Prostate gland (tissue), 2 donors: ENCODE measurements around the gene PMCH.
"Not testable (repeated sequence)": the region's sequence is repeated elsewhere in the genome, so short reads cannot be mapped to it uniquely, and the experiment has no call there.

Experiments
- POLR2AphosphoS5 ChIP-seq: sonication (generic); formaldehyde crosslinking; IDR thresholded peaks from one replicate; pipeline ENCODE4 v1.6.1; 2017; ENCODE audit warnings: antibody characterized with exemption
- TF ChIP-seq, protein P1 (sequence below), 4 experiments: fragments of 200-600 bp in 2 of 4; fragments of 450-650 bp in 2 of 4; sonication (generic) in 2 of 4; IDR thresholded peaks; 1 replicate in 3 of 4; 2 replicates in 1 of 4; pipeline ENCODE4 v1.5.1; 2016 to 2019; ENCODE audit warnings: antibody characterized with exemption in 4 of 4, mild to moderate bottlenecking in 2 of 4, moderate library complexity in 2 of 4

DNA sequence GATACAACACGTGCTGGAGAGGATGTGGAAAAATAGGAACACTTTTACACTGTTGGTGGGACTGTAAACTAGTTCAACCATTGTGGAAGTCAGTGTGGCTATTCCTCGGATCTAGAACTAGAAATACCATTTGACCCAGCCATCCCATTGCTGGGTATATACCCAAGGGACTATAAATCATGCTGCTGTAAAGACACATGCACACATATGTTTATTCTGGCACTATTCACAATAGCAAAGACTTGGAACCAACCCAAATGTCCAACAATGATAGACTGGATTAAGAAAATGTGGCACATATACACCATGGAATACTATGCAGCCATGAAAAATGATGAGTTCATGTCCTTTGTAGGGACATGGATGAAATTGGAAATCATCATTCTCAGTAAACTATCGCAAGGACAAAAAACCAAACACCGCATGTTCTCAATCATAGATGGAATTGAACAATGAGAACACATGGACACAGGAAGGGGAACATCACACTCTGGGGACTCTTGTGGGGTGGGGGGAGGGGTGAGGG lies 50.5 kb downstream of the PMCH start:
- TF ChIP-seq, protein P1, sequence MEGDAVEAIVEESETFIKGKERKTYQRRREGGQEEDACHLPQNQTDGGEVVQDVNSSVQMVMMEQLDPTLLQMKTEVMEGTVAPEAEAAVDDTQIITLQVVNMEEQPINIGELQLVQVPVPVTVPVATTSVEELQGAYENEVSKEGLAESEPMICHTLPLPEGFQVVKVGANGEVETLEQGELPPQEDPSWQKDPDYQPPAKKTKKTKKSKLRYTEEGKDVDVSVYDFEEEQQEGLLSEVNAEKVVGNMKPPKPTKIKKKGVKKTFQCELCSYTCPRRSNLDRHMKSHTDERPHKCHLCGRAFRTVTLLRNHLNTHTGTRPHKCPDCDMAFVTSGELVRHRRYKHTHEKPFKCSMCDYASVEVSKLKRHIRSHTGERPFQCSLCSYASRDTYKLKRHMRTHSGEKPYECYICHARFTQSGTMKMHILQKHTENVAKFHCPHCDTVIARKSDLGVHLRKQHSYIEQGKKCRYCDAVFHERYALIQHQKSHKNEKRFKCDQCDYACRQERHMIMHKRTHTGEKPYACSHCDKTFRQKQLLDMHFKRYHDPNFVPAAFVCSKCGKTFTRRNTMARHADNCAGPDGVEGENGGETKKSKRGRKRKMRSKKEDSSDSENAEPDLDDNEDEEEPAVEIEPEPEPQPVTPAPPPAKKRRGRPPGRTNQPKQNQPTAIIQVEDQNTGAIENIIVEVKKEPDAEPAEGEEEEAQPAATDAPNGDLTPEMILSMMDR (IDR thresholded peaks at IDR 0.05), result not testable (repeated sequence)
- TF ChIP-seq POLR2AphosphoS5, result not testable (repeated sequence)
